A549 (cell line): Measurements from ENCODE around the gene WLS.

ENCODE experiments used
- TF ChIP-seq, protein P1 (sequence below): fragments of >200 bp; sonication (Bioruptor Twin); formaldehyde crosslinking; IDR thresholded peaks from 3 replicates; pipeline ENCODE4 v1.5.1; 2016
- TF ChIP-seq, protein P2 (sequence below): IDR thresholded peaks from 2 replicates; pipeline ENCODE4 v1.6.1; 2012

DNA sequence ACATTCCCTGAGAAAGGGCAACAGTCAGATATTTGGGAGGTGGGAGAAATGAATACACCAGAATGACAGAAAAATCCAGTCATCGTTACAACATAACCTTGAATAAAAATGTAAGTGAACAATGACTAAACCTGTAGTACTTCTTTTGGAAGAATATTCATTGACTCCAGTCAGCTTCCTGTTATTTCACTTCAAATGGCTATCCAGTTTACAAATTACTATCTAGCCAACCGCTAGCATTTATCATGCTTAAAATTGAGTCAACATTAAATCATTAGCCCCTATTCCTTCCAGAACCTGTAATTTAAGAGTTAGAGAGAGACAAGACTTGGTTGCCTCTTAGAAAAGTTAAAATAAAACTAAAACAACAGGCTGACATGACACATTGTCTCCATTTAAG is 33.6 kb downstream of the WLS start:
- TF ChIP-seq, protein P1, sequence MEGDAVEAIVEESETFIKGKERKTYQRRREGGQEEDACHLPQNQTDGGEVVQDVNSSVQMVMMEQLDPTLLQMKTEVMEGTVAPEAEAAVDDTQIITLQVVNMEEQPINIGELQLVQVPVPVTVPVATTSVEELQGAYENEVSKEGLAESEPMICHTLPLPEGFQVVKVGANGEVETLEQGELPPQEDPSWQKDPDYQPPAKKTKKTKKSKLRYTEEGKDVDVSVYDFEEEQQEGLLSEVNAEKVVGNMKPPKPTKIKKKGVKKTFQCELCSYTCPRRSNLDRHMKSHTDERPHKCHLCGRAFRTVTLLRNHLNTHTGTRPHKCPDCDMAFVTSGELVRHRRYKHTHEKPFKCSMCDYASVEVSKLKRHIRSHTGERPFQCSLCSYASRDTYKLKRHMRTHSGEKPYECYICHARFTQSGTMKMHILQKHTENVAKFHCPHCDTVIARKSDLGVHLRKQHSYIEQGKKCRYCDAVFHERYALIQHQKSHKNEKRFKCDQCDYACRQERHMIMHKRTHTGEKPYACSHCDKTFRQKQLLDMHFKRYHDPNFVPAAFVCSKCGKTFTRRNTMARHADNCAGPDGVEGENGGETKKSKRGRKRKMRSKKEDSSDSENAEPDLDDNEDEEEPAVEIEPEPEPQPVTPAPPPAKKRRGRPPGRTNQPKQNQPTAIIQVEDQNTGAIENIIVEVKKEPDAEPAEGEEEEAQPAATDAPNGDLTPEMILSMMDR: no peak
- TF ChIP-seq, protein P2, sequence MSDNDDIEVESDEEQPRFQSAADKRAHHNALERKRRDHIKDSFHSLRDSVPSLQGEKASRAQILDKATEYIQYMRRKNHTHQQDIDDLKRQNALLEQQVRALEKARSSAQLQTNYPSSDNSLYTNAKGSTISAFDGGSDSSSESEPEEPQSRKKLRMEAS: no peak
